ENCODE results near the gene ALKBH2. TPM values are rescaled to one million over a fixed set of nuclear protein-coding genes. Genes with fewer than 3 reads are reported as not detected.

The ALKBH2 gene
- total and polyA plus RNA-seq, 2 of the 8 experiments (the other 6 are each of a cell fraction or from before 2014, with no cell fraction given), result 19.1 to 22.5 TPM

DNA sequence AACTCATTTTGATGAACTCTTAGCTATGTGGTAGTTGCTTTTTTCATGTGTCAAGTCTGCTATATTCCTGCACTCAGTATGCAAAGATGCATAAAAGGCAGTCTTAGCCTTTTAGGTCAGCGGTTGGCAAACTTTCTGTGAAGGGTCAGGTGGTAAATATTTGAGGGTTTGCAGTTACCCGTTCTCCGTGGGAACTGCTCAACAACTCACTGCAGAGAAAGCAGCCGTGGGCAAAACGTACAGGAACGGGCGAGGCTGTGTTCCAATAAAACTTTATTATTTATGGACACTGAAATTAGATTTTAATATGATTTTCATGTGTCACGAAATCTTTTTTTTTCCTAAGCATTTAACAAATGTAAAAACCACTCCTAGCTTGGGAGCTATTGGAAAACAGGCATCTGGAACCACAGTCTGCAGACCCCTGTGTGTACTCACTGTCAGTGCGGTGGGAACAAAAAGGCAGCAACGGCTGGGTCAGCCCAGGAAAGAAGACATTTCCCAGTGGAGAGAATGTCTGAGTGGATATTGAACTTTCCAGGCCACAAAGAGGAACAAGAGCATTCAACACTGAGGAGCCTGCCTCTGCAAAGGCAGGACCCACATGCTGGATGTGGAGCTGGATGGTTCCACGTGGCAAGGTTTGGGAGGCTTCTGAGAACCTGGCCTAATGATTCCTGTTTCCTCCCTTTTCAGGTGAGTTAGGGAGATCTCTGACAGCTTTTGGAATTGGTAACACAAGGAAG lies 19.6 kb upstream of the ALKBH2 start:
- DNase-seq (ENCODE audit: low read depth in 1 of 2, low spot score in 2 of 2) (no peak), FAIRE-seq (no peak)
- Histone ChIP-seq H2AFZ (ENCODE audit: low read length) (no peak overlapping the region), H4K91ac (replicated peaks; ENCODE audit: insufficient read length, low read length) (no peak overlapping the region), H2AK5ac (ENCODE audit: low read depth, low read length) (no peak overlapping the region), H2BK120ac (replicated peaks; ENCODE audit: low read depth, low read length) (no peak overlapping the region), H3K79me2 (ENCODE audit: control insufficient read depth in 1 of 2, insufficient read depth in 2 of 2, low read length in 2 of 2) (no peaks in the 10 kb centered on the region), H3K27ac (ENCODE audit: low read depth, low read length) (no peak overlapping the region), H3K23me2 (ENCODE audit: low read depth, low read length) (no peaks in the 10 kb centered on the region), H3K9ac (replicated peaks in 1 of 4; ENCODE audit: extremely low read depth in 1 of 4, low read depth in 3 of 4, low read length in 3 of 4) (no peak overlapping the region), H4K8ac (ENCODE audit: extremely low read depth, insufficient read depth, low read length) (no peak overlapping the region), H3K4me1 (replicated peaks in 1 of 4; ENCODE audit: control insufficient read depth in 3 of 4, insufficient read depth in 4 of 4, low read length in 3 of 4) (peaks cover 2 to 11% (median 5%) of the 10 kb centered on the region in 4 experiments; a peak in 5 of 7 replicates), H3K18ac (ENCODE audit: extremely low read depth, low read length) (no peak overlapping the region), H4K5ac (ENCODE audit: insufficient read length, low read depth, low read length) (no peak overlapping the region), H2BK5ac (ENCODE audit: low read depth, low read length) (no peak overlapping the region), H2BK20ac (ENCODE audit: low read length) (no peak overlapping the region), H3K27me3 (replicated peaks in 1 of 4; ENCODE audit: control insufficient read depth in 3 of 4, extremely low read depth in 1 of 4, insufficient read depth in 3 of 4, low read length in 3 of 4) (no peaks in the 10 kb centered on the region; a peak in 1 of 7 replicates), H3K79me1 (ENCODE audit: low read depth, low read length) (no peaks in the 10 kb centered on the region), H3K9me3 (ENCODE audit: insufficient read depth in 2 of 2, low read depth in 1 of 2, low read length in 1 of 2) (no peaks in the 10 kb centered on the region), H3K4ac (replicated peaks; ENCODE audit: insufficient read length, low read depth, low read length) (no peak overlapping the region), H3K23ac (ENCODE audit: insufficient read length) (no peak overlapping the region), H2BK12ac (ENCODE audit: low read depth, low read length) (no peak overlapping the region), H3K4me2 (ENCODE audit: insufficient read depth in 1 of 2, low read depth in 2 of 2, low read length in 2 of 2) (no peak overlapping the region), H2BK15ac (ENCODE audit: low read length) (no peak overlapping the region), H3K4me3 (ENCODE audit: extremely low read depth in 1 of 4, insufficient read depth in 2 of 4, low read depth in 3 of 4, low read length in 4 of 4) (no peak overlapping the region), H4K20me1 (replicated peaks in 1 of 2; ENCODE audit: control insufficient read depth in 1 of 2, insufficient read depth in 2 of 2, low read length in 2 of 2) (no peaks in the 10 kb centered on the region), H3K14ac (ENCODE audit: insufficient read length) (no peak overlapping the region), H3K56ac (replicated peaks; ENCODE audit: insufficient read length, low read depth, low read length) (no peak overlapping the region), H3K36me3 (ENCODE audit: control insufficient read depth in 2 of 4, insufficient read depth in 4 of 4, low read length in 3 of 4) (peaks cover 4 to 21% (median 11%) of the 10 kb centered on the region in 4 experiments; a peak in 7 of 8 replicates)
- ChIA-PET CTCF (ENCODE audit: partially characterized antibody) (interaction anchor here (0.6 to 3.0 kb wide), 12 partner anchors 9 to 273 kb away, joined by 3 to 29 read pairs (median 4); no protein-coding TSS in a partner anchor), POLR2A (ENCODE audit: partially characterized antibody) (interaction anchor here (1.5 to 2.1 kb wide), 3 partner anchors 11 to 42 kb away, joined by 4 to 5 read pairs (median 4); no protein-coding TSS in a partner anchor)
- WGBS, 2 experiments (ENCODE audit: extremely low coverage in 1 of 2, insufficient coverage in 1 of 2, insufficient read length in 1 of 2, insufficient replicate concordance in 2 of 2, low coverage in 1 of 2, low lambda C conversion rate in 2 of 2, missing lambda C conversion rate in 1 of 2), result 82% methylated on average over 11 of the region's 11 CpGs; no CpG with 5 or more reads in 1 of the 2 experiments
- no peak for TF ChIP-seq TCF12 (IDR thresholded peaks at IDR 0.05; ENCODE audit: low read depth, low read length)
- no peak for TF ChIP-seq CBX5 (IDR thresholded peaks at IDR 0.05; ENCODE audit: low read depth, low read length)
- TF ChIP-seq SIX5 (IDR thresholded peaks at IDR 0.05; ENCODE audit: low read depth, low read length), result no peak
- no peak for TF ChIP-seq EP300 (IDR thresholded peaks at IDR 0.05; ENCODE audit: borderline replicate concordance in 1 of 2, low read depth in 2 of 2, low read length in 2 of 2)
- no peak for TF ChIP-seq MAFK (IDR thresholded peaks at IDR 0.05; ENCODE audit: low read depth, low read length)
- no peak for TF ChIP-seq SP4 (IDR thresholded peaks at IDR 0.05; ENCODE audit: low read length)
- no peak for TF ChIP-seq POLR2A (IDR thresholded peaks at IDR 0.05; ENCODE audit: control extremely low read depth in 1 of 2, low read depth in 2 of 2, low read length in 2 of 2)
- TF ChIP-seq, protein P1, sequence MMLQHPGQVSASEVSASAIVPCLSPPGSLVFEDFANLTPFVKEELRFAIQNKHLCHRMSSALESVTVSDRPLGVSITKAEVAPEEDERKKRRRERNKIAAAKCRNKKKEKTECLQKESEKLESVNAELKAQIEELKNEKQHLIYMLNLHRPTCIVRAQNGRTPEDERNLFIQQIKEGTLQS (IDR thresholded peaks at IDR 0.05; ENCODE audit: insufficient read depth, low read depth, low read length), result no peak
- no peak for TF ChIP-seq CREB1 (IDR thresholded peaks at IDR 0.05)
- TF ChIP-seq SP1 (IDR thresholded peaks at IDR 0.05; ENCODE audit: low read depth, low read length), result no peak
- no peak for TF ChIP-seq NRF1 (IDR thresholded peaks at IDR 0.05; ENCODE audit: low read depth, low read length)
- no peak for TF ChIP-seq KDM4A (IDR thresholded peaks at IDR 0.05; ENCODE audit: low read depth, low read length, severe bottlenecking)
- TF ChIP-seq BCL11A (IDR thresholded peaks at IDR 0.05; ENCODE audit: low read depth in 2 of 2, low read length in 2 of 2), result no peak
- TF ChIP-seq EGR1 (IDR thresholded peaks at IDR 0.05; ENCODE audit: borderline replicate concordance, low read depth, low read length), result no peak

All from H1 (cell line).